ENCODE data around the gene ERN2.

GRCh38 chr16:23667355-23667659, 45.7 kb downstream of the ERN2 start:
- TF ChIP-seq POLR2A (IDR thresholded peaks at IDR 0.05; ENCODE audit: low read depth, low read length) = no peak
- TF ChIP-seq POLR2AphosphoS5 (IDR thresholded peaks at IDR 0.05; ENCODE audit: low read depth, low read length) = no peak
